GM13976 (cell line): ENCODE measurements around the gene NGFR.
A peak's percentile ranks its signal among the peaks of the same experiment; 100 is the strongest.

Experiments
- DNase-seq: peaks from one replicate; pipeline ENCODE4 v3.0.0; 2012; ENCODE audit warnings: low spot score
- in situ Hi-C: fragments of 300-500 bp; cut with MboI; formaldehyde crosslinking; loops from one replicate; pipeline ENCODE4 v1.12.0; 2022; ENCODE audit warnings: low sequenced_read_pairs, mixed read lengths, inconsistent platforms; ENCODE audit not compliant: unreplicated experiment
- TF ChIP-seq, protein P1 (sequence below): IDR thresholded peaks from 2 replicates; pipeline ENCODE4 v1.5.1; 2012; ENCODE audit warnings: borderline replicate concordance, mild to moderate bottlenecking; ENCODE audit not compliant: insufficient read depth; ENCODE audit errors: extremely low read depth, missing control alignments, control extremely low read depth

Gene NGFR

GRCh38 chr17:49554694-49555494 lies 59.8 kb downstream of the NGFR start:
- DNase-seq, result no peak
- in situ Hi-C loops, result loop anchor here (10.0 kb wide), 2 partner anchors 120 to 150 kb away; no protein-coding TSS in a partner anchor
- TF ChIP-seq, protein P1, sequence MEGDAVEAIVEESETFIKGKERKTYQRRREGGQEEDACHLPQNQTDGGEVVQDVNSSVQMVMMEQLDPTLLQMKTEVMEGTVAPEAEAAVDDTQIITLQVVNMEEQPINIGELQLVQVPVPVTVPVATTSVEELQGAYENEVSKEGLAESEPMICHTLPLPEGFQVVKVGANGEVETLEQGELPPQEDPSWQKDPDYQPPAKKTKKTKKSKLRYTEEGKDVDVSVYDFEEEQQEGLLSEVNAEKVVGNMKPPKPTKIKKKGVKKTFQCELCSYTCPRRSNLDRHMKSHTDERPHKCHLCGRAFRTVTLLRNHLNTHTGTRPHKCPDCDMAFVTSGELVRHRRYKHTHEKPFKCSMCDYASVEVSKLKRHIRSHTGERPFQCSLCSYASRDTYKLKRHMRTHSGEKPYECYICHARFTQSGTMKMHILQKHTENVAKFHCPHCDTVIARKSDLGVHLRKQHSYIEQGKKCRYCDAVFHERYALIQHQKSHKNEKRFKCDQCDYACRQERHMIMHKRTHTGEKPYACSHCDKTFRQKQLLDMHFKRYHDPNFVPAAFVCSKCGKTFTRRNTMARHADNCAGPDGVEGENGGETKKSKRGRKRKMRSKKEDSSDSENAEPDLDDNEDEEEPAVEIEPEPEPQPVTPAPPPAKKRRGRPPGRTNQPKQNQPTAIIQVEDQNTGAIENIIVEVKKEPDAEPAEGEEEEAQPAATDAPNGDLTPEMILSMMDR, result no peak

DNA sequence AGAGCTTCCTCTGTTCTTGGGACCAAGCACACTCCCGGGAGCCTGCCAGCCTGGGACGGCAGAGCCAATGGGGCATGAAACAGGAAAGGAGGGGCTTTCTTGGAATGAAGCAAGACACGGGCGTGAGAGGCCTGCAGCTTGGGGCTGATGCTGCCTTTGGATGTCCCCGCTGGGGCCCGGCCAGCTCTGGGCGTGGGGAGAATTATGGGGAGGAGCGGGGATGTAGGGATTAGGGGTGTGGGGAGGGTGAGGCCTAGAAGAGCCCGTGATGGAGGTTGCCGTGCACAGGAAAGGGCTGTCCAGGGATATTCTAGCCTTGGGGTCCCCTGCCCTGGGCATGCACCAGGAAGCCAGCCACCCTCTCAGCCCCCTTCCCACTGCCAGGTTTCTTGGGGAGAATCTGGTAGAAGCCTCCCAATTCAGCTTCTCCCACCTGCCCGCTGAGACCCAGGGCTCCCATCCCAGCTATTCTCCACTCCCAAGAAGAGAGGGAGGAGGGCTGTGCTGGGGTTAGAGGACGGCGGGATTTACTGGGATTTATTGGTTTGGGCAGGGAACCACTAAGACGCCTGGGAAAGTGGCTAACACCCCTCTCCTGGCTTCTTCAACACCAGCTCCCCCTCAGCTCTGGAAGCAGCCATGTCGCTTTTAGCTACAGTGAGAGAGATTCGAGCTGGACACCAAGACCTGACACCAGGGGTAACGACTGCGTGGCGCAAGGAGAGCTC lies 60.6 kb downstream of the NGFR start:
- peak; percentile 37 for DNase-seq
- TF ChIP-seq, protein P1, result no peak
- in situ Hi-C loops, result loop anchor here (10.0 kb wide), 2 partner anchors 121 to 151 kb away; no protein-coding TSS in a partner anchor

DNA sequence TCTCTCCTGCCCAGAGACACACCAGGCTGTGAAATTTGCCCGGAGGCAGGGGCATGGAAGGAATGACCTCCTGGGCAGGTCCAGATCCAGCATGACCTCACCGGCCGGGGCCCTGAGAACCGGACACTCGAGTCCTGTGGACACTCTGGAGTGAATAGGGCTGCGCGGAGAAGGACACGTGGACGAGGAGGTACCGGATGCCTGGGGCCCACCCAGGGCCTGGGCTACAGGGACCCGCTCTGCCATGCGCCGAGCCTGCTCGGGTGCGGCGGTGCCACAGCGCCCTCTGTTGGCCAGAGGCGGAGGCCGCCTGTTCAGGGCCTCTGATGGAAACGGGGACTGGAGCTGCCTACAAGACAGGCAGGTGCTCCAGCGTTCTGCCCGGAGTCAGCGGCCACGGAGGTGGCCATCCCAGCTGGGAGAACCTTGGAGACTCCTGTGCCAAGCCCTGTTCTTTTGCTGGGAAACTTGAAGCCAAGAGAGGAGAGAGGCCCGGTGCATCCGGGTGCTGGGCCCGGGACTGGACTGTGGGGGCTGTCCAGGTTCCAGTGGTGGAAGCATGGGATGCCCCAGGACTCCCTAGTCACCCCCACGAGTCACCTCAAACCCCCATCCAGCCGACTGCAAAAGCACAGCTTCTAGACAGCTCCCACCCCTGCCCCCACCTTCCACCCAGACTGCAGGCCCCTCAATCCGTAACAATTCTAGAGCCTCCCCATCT lies 61.3 kb downstream of the NGFR start:
- DNase-seq, result peak; percentile 95
- in situ Hi-C loops, result loop anchor here (10.0 kb wide), 2 partner anchors 122 to 152 kb away; no protein-coding TSS in a partner anchor

GRCh38 chr17:49557312-49558024 lies 62.4 kb downstream of the NGFR start:
- TF ChIP-seq, protein P1, result peak; percentile 75
- peak; percentile 68 for DNase-seq
- in situ Hi-C loops, result loop anchor here (10.0 kb wide), 2 partner anchors 123 to 153 kb away; no protein-coding TSS in a partner anchor

More for the DNA sequence above, 61.3 kb downstream of the NGFR start:
- TF ChIP-seq, protein P1, result peak; percentile 98
